ENCODE results near the gene ROCK1. TPM values are rescaled to one million over a fixed set of nuclear protein-coding genes. Genes with fewer than 3 reads are reported as not detected.

Gene ROCK1
- total RNA-seq, 1 donor from 2014 or later = 34.9 TPM

- H3K27me3 ChIP-seq (ENCODE audit: low read depth) = no peaks in the 10 kb centered on the region
- peak overlapping the region; percentile 24 for H3K27ac ChIP-seq (replicated peaks)
- no peaks in the 10 kb centered on the region for H3K9me3 ChIP-seq (replicated peaks)
- H3K4me3 ChIP-seq = no peak overlapping the region
- intact Hi-C loops (cut with micrococcal nuclease) = loop anchor here (10.0 kb wide), 1 partner anchor 52 kb away; no protein-coding TSS in a partner anchor
- H3K36me3 ChIP-seq = peaks cover 16% of the 10 kb centered on the region
- peaks cover 56% of the 10 kb centered on the region for H3K4me1 ChIP-seq
- DNase-seq = no peak
- no peak for TF ChIP-seq CTCF (IDR thresholded peaks at IDR 0.05; ENCODE audit: borderline replicate concordance)
Measured at GRCh38 chr18:21052385-21052784, 59.2 kb downstream of the ROCK1 start.

GRCh38 chr18:21051620-21052019 is 60.0 kb downstream of the ROCK1 start:
- peak overlapping the region; percentile 40 for H3K27ac ChIP-seq (replicated peaks)

GRCh38 chr18:21049306-21049705 is 62.3 kb downstream of the ROCK1 start:
- Histone ChIP-seq H3K4me3 (no peak overlapping the region), H3K27ac (replicated peaks) (peak overlapping the region; percentile 35), H3K36me3 (peaks cover 24% of the 10 kb centered on the region), H3K9me3 (replicated peaks) (no peaks in the 10 kb centered on the region), H3K4me1 (peaks cover 63% of the 10 kb centered on the region), H3K27me3 (ENCODE audit: low read depth) (no peaks in the 10 kb centered on the region)
- intact Hi-C loops (cut with micrococcal nuclease) = no loop called here
- no peak for DNase-seq
- TF ChIP-seq CTCF (IDR thresholded peaks at IDR 0.05; ENCODE audit: borderline replicate concordance) = no peak

More at GRCh38 chr18:21051620-21052019, 60.0 kb downstream of the ROCK1 start:
- Histone ChIP-seq H3K27me3 (ENCODE audit: low read depth) (no peaks in the 10 kb centered on the region), H3K9me3 (replicated peaks) (no peaks in the 10 kb centered on the region), H3K4me1 (peaks cover 57% of the 10 kb centered on the region), H3K36me3 (peaks cover 16% of the 10 kb centered on the region), H3K4me3 (no peak overlapping the region)
- no peak for TF ChIP-seq CTCF (IDR thresholded peaks at IDR 0.05; ENCODE audit: borderline replicate concordance)
- intact Hi-C loops (cut with micrococcal nuclease) = loop anchor here (10.0 kb wide), 1 partner anchor 53 kb away; no protein-coding TSS in a partner anchor
- DNase-seq = no peak

GRCh38 chr18:21047126-21047525 is 64.5 kb downstream of the ROCK1 start:
- H3K27me3 ChIP-seq (ENCODE audit: low read depth) = no peaks in the 10 kb centered on the region
- no peak for DNase-seq
- peaks cover 24% of the 10 kb centered on the region for H3K36me3 ChIP-seq
- H3K4me1 ChIP-seq = peaks cover 47% of the 10 kb centered on the region
- intact Hi-C loops (cut with micrococcal nuclease) = no loop called here
- H3K27ac ChIP-seq (replicated peaks) = no peak overlapping the region
- TF ChIP-seq CTCF (IDR thresholded peaks at IDR 0.05; ENCODE audit: borderline replicate concordance) = no peak
- H3K9me3 ChIP-seq (replicated peaks) = no peaks in the 10 kb centered on the region
- no peak overlapping the region for H3K4me3 ChIP-seq

- intact Hi-C loops (cut with micrococcal nuclease) = no loop called here
- no peak overlapping the region for H3K4me3 ChIP-seq
- no peaks in the 10 kb centered on the region for H3K9me3 ChIP-seq (replicated peaks)
- peaks cover 27% of the 10 kb centered on the region for H3K4me1 ChIP-seq
- H3K36me3 ChIP-seq = peaks cover 36% of the 10 kb centered on the region
- no peaks in the 10 kb centered on the region for H3K27me3 ChIP-seq (ENCODE audit: low read depth)
- TF ChIP-seq CTCF (IDR thresholded peaks at IDR 0.05; ENCODE audit: borderline replicate concordance) = no peak
- no peak for DNase-seq
- no peak overlapping the region for H3K27ac ChIP-seq (replicated peaks)
Measured at GRCh38 chr18:21040466-21040865, 71.1 kb downstream of the ROCK1 start.
